ELF-1 (cell line): ENCODE measurements around the gene JARID2.

ENCODE experiments used
- DNase-seq: peaks from one replicate; pipeline ENCODE4 v3.0.0-alpha.2; 2016; ENCODE audit warnings: low read depth, low spot score

Gene JARID2

DNA sequence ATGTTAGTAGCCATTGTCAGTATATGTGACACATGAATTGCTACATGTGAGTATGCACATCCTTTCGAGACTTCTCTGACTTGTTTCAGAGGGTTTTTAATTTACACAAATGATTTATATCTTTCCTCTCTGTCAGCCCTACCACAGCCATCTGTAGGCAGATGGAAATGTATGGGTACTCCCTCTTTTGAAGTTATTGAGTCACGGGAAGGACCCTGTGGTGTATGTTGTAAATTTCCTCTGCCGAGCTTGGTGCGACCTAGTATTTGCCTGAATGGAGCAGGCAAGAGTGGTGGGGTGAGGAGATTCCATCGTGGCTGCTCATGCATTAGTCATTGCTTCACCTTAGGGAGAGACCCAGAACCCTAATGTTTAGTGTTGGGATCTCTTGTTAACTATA, 171.9 kb downstream of the JARID2 start:
- DNase-seq, result no peak

DNA sequence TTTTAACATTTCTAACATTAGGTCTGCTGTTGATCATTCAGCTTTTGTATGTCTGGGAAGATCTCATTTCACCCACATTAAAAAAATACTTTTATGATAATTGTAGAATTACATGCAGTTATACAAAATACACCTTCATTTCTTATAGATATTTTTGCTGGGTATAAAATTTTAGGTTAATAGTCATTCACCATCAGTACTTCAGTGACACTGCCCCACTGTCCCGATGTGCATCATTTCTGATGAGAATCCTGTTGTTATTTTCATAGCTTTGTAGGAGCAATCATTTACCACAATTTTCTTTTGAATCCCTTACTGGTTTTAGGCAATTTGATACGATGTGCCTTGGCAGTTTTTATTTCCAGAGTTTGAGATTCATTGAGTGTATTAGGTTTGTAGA, 173.6 kb downstream of the JARID2 start:
- no peak for DNase-seq

- peak; percentile 54 for DNase-seq
These were observed 175.1 kb downstream of the JARID2 start for GRCh38 chr6:15420959-15421438.

GRCh38 chr6:15421945-15422733, 176.3 kb downstream of the JARID2 start:
- no peak for DNase-seq

DNA sequence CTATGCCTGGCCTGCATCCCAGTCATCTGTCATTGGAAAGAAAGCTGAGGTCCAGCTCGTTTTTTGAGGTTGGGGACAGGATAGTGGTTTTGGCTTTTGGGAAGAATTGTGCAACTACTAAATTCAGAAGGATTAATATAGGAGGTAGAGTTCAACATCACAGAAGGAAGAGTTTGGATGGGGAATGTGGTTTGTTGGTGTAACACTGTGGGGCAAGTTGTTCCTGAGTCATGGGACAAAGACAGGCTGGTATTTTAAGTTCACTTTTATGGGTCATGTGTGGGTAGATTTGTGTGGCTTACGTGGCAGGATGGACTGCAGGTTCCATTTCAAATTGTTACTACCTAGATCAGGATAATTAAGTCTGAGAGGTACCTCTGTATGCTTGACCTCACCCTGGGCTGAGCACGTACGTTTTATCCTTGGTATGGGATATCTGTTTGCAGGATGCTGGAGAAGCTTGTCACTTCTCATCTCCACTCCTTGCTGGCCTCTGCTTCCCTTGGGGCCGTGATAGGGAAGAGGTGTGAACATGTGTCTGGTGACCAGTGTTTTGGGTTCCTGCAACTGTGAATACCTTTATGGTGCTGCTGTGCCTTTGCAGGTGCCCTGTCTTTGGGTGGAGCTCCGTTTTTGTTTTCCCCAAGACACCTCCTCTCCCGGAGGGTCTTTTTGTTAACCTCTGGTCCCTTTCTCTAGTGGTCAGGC, 177.6 kb downstream of the JARID2 start:
- DNase-seq, result peak; percentile 49

GRCh38 chr6:15425947-15426346, 180.1 kb downstream of the JARID2 start:
- DNase-seq, result no peak

GRCh38 chr6:15426395-15426794, 180.5 kb downstream of the JARID2 start:
- no peak for DNase-seq

DNA sequence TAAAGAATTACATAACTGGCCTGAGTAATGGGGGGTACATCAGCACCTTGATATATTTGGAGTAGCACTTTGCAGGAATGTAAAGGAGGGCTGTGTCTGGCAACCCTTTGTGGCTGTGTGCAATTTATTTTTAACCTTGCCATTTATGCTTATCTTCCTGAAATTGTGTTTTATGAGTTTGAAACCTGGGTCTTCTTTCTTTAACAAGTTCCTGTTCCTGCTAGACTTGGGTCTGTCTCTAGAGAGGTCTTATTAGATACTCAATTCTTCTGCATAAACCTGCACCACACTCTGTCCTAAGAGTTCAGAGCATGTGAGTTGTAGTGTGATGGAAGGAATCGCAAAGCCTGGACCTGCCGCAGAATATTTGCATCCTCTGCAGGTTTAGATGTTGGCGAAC, 181.0 kb downstream of the JARID2 start:
- DNase-seq, result no peak

DNA sequence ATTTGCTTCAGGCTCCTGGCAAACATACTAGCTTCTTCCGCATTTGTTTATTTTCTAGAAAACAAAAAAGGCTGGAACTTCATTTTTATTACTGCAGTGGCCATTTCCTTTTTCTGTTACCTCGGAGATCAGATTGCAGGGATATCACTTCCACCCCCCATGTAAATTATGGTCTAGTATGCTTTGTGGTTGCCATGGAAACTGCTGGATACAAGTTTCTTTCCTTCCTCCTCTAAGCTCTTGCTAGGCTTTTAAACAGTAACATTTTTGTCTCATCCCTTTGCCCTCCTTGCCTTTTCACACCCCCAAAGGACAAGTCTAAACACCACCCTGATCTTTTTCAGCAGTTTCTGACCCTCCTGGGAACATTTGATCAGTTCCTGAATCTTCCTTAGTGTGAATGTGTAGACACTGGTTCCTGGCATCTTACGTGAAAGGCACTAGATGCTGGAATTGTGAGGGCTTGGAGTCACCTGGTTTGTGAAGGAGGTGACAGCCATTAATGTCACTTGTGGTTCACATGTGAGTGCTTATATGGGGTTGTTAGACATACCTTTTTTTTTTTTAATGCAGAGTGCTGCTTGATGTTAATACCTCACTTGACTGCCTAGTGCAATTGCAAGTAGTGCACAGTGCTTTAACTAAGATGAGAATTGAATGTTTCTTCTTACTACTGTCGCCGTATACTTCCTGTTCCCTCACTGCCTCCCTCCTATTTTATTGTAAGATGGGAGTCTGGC, 181.6 kb downstream of the JARID2 start:
- no peak for DNase-seq

DNA sequence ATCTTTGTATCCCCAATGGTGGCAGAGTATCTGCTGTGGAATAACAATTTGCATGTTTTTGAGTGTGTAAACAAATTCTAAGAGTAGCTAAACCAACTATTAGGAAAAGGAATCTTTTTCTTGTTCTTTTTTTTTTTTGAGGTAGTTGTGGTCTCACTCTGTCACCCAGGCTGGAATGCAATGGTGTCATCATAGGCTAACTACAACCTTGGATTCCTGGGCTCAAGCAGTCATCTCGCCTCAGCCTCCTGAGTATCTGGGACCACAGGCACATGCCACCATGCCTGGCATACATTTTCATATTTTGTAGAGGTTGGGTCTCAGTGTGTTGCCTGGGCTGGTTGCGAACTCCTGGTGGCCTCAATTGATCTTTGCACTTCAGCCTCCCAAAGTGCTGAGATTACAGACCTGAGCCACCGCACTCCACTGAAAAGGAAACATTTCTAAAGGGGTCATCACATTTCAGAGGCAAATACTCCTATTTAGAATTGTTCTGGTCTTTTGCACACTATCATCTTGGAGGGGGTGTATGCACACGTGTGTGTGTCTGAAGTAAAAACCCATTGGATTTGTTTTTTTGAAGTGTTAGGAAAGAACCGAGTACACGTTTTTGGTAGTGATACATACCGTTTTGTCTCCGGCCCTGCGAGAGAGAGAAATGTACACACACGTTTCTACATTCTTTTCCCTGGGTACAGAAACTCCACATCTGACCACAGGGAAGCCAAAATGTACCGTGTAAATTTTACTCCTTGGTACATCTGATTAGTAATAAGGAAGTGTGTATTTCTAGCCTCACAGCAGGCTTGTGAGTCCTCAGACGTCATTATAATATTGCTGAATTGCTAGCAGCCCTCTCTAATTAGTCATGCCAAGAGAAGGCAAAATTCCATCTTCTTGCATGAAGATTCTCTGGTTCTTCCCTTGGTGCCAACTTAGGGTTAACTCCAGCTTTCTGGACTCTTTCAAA, 183.6 kb downstream of the JARID2 start:
- DNase-seq, result no peak

DNA sequence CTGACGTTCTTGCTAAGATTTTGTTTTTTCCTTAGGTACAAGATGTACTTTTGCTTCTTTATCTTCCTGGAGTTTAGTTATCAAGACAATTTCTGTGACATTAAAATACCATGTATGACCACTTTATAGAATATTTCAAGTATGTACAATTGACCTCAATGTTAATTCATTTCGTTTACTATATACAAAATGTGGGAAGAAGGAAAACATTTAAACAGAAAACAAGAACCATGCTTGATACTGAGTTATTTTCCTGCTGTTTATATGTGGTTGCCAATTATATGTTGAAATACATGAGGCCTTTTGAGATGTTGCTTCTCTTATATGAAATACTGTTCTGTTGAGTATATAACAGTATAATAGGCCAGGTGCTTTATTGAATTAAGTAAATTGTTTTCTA, 184.3 kb downstream of the JARID2 start:
- DNase-seq, result no peak

GRCh38 chr6:15430931-15431405, 185.1 kb downstream of the JARID2 start:
- no peak for DNase-seq

DNA sequence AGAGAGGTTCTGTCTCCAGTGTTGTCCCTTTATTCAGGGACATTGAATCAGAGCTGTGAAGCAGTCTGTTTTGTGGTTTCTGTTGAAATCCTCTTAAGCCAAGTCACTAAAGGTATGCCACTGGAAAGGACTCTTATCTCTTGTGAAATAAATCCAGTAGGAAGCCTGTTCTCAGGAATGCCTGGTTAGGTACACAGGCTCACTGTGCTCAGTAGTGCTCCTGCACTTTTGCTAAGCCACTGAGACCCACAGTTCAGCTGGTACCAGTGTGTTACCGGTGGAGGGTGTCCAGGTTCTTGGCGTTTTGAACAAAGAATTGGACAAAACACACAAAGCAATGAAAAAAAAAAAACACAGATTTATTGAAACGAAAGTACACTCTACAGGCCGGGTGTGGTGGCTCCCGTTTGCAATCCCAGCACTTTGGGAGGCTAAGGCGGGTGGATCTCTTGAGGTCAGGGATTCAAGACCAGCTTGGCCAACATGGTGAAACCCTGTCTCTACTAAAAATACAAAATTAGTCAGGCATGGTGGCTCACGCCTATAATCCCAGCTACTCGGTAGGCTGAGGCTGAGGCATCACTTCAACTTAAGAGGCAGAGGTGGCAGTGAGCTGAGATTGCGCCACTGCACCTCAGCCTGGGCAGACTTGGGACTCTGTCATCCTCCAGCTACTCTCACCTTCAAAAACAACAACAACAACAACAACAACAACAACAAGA, 186.1 kb downstream of the JARID2 start:
- DNase-seq, result peak; percentile 66

DNA sequence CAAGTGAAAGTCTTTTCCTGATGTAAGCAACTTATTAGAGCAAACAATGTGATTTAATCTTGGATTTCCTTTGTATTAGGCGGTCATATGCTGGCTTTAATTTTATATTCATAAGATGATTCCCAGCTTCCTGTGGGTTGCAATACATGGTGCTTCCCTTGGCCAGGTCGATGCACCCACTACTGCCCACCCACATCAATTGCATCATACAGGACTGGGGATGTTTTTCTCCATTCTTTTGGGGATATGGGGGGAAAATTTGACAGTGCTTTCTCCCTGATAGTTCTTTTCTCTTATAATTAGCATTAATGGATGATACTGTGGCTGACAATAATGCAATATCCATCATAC, 187.6 kb downstream of the JARID2 start:
- DNase-seq, result no peak

DNA sequence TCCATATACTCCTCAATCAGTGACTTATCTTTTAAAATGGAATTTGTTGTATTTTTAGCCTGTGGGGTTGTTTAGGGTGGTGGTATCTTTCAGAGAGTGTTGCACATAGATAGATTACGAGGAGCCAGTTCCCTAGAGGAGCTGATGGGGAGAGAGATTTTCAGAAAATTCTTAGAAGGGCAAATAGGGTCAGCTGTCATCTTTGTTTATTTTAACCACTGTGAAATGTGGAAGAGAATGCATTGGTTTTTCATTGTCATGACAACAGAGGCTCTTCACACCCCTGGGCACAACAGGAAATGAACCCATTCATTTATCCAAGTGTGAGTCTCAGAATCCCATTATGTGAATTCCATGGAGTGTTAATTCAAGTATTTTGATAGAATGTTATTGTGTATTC, 188.4 kb downstream of the JARID2 start:
- no peak for DNase-seq

GRCh38 chr6:15434823-15435380, 189.0 kb downstream of the JARID2 start:
- no peak for DNase-seq

DNA sequence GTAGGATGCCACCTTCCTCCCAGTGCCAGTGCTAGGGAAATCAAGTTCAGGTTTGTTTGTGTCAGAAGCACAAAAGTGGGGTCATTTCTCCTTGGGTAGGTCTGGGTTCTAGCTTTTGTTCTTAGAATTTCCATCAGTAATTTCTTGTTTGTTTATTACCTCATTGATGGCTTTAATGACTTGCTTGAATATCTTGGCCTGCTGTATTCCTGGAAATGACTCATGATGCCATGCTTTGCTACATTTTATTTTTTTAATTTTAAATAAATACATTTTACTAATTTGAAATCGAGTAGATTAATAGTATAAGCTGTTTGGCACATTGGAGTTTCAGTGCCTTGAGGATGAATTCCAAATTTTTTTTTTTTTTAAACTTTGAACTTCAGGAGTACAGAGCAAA, 189.6 kb downstream of the JARID2 start:
- DNase-seq, result no peak

- DNase-seq, result no peak
These were observed 190.6 kb downstream of the JARID2 start for GRCh38 chr6:15436451-15436850.

DNA sequence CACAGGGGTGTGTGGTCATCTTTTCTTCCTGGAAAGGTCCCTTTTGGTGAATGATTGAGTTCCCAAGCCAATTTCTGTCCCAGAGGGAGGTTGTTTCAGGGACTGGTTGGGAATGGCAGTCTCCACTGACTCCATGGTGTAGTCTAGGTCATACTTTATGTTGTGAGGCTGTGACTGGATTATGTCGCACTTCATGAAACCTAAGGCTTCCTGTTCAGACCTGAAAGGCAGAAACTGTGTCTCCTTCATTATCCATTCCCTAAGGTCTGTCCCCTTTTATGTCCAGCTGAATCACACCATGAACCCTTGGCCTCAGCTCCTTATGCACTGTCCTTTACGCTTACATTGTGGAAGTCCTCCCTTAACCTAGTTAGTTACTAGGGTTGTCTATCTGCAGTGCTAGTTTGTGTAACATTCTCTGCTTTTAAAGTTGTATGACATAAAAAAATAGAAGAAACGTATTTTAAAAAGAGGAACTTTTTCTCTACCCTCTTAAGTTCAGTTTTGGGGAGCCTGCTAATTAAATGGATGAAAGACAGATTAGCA, 191.3 kb downstream of the JARID2 start:
- DNase-seq, result no peak
